NT2/D1 (cell line): ENCODE results near the gene SLC22A16.

Experiments used
- DNase-seq: peaks from one replicate; pipeline ENCODE4 v3.0.0-alpha.2; 2011; ENCODE audit warnings: low read depth, low spot score
- H3K27me3 ChIP-seq: 2 replicates; pipeline ENCODE4 v1.6.0; 2011; ENCODE audit warnings: mild to moderate bottlenecking; ENCODE audit not compliant: insufficient read length, insufficient read depth
- H3K36me3 ChIP-seq: 2 replicates; pipeline ENCODE4 v1.6.1; 2011; ENCODE audit warnings: mild to moderate bottlenecking, low read length, mixed read lengths; ENCODE audit not compliant: insufficient read depth, insufficient read length
- H3K4me1 ChIP-seq: 2 replicates; pipeline ENCODE4 v1.5.1; 2011; ENCODE audit not compliant: insufficient read depth, insufficient read length
- H3K4me3 ChIP-seq: 2 replicates; pipeline ENCODE4 v1.5.1; 2011; ENCODE audit warnings: low read depth; ENCODE audit not compliant: insufficient read length
- H3K9ac ChIP-seq: 2 replicates; pipeline ENCODE4 v1.6.0; 2011; ENCODE audit warnings: low read depth; ENCODE audit not compliant: insufficient read length
- H3K9me3 ChIP-seq: 2 replicates; pipeline ENCODE4 v1.5.1; 2011; ENCODE audit warnings: mild to moderate bottlenecking, low read length; ENCODE audit not compliant: insufficient read depth
- SUZ12 ChIP-seq: IDR thresholded peaks from 2 replicates; pipeline ENCODE4 v1.6.1; 2011; ENCODE audit not compliant: insufficient read length, insufficient read depth; ENCODE audit errors: extremely low read depth
- YY1 ChIP-seq: IDR thresholded peaks from 2 replicates; pipeline ENCODE4 v1.6.1; 2011; ENCODE audit not compliant: insufficient read length, insufficient read depth
- ZNF274 ChIP-seq: IDR thresholded peaks from 2 replicates; pipeline ENCODE4 v1.6.1; 2011; ENCODE audit warnings: mild to moderate bottlenecking, low read depth, low read length

The SLC22A16 gene

DNA sequence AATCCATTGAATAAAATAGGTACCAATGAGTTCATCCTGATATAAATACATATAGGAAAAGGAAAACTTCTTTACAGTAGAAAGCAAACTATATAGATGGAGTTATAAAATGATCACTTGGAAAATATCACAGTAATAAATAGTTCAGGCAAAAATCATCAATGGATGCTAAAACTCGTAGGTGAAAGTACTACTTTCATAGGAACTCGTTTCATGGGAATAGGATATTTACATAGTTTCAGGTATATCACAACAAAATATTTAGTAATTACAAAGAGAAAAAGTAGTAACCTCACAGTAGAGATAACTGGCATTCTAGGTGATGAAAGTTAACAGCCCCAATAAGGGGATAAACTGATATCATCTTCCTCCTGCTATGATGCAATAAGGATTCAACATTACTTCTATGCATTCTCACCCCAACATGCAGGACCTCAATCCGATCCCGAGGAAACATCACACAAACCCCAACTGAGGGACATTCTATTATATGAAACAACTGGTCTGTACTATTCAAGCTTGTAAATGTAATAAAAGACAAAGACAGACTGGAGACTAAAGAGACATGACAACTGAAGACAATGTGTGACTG, 74.7 kb downstream of the SLC22A16 start:
- Histone ChIP-seq H3K4me1 (no peaks in the 10 kb centered on the region), H3K36me3 (no peaks in the 10 kb centered on the region), H3K4me3 (no peak overlapping the region), H3K27me3 (no peaks in the 10 kb centered on the region), H3K9ac (no peak overlapping the region), H3K9me3 (no peaks in the 10 kb centered on the region)
- DNase-seq, result no peak
- TF ChIP-seq ZNF274, result no peak

DNA sequence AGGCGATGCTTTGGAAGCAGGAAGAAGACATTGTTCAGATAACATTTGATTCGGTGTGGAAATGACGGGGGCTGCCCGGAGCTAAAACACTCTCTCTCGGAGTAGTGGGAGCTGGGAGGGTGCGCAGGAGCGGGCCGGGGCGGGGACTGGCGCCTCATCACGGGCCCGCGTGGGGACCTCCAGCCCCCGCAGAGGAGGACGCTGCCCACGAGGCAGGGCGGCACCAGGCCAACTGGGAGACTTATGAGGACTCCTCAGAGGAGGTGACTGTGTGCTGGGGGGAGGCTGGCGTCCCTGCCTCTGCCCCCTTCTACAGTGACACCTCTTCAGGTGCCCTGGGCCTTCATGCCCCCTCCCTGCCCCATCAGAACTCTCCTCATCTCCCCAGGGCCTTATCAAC, 76.2 kb downstream of the SLC22A16 start:
- DNase-seq, result no peak
- H3K27me3 ChIP-seq, result no peaks in the 10 kb centered on the region
- TF ChIP-seq ZNF274 (no peak), SUZ12 (no peak), YY1 (no peak)
- H3K36me3 ChIP-seq, result no peaks in the 10 kb centered on the region
- H3K9me3 ChIP-seq, result no peaks in the 10 kb centered on the region
- no peak overlapping the region for H3K9ac ChIP-seq
- no peak overlapping the region for H3K4me3 ChIP-seq
- no peaks in the 10 kb centered on the region for H3K4me1 ChIP-seq

DNA sequence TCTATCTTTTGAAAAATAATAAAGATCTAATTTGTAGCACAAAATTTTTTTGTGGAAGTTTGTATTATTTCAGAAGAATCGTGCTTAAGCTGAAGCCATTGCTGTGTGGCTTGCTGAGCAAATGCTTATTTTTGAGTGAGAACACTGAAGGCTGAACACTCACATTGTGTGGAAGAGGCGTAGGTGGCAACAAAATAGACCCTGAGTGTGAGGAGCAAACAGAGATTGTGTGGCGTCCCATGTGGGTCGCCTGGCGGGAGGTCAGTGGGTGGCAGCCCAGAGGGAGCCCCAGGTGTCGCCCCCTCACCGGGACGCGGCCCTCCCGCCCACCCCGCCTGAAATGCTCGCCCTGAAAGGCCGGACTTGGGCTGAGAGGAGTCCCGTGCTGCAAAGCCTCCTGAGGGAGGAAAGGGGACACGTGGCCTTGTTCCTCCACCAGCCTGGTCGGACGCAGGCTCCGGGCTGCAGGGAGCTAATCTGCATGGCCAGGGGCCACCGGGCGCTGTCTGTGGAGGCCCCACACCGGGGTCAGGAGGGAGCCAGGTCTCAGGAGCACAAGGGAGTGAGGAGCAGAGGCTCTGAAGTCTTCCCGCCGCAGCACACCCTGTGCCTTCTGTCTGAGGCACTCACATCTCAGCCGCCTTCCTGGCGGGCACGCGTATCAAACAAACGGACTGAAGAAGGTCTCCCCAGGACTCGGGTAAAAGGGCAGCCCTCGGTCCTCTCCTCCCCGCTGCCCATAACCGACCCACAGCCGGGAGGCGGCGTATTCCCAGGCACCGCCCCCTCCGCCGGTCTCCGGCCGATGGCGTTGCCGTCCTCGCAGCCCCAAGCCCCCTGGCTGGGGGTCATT, 77.0 kb downstream of the SLC22A16 start:
- H3K36me3 ChIP-seq, result no peaks in the 10 kb centered on the region
- no peak overlapping the region for H3K4me3 ChIP-seq
- H3K9me3 ChIP-seq, result no peaks in the 10 kb centered on the region
- no peaks in the 10 kb centered on the region for H3K4me1 ChIP-seq
- DNase-seq, result no peak
- no peaks in the 10 kb centered on the region for H3K27me3 ChIP-seq
- H3K9ac ChIP-seq, result no peak overlapping the region
- TF ChIP-seq YY1, result no peak

DNA sequence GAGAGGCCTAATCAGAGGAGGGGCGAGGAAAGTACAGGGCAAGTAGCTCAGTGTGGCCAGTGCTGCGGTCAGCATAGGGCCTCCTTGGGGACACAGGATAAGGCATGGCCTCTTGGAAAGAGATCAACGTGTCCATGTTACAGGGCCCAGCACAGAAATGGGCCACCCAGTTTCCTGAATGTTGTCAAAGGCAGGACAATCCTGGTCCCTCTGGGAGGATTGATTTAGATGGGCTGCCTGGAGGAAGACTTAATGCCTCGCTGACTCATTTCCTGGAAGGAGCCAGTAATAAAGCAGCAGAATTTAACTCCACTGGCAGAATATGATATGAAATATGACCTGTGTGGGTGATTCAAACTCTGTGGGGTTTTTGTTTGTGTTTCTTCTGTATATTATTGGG, 77.6 kb downstream of the SLC22A16 start:
- DNase-seq, result no peak
- Histone ChIP-seq H3K9me3 (no peaks in the 10 kb centered on the region), H3K9ac (no peak overlapping the region), H3K27me3 (no peaks in the 10 kb centered on the region), H3K36me3 (no peaks in the 10 kb centered on the region), H3K4me3 (no peak overlapping the region), H3K4me1 (no peaks in the 10 kb centered on the region)
- TF ChIP-seq YY1, result no peak
- no peak for TF ChIP-seq SUZ12
- no peak for TF ChIP-seq ZNF274

DNA sequence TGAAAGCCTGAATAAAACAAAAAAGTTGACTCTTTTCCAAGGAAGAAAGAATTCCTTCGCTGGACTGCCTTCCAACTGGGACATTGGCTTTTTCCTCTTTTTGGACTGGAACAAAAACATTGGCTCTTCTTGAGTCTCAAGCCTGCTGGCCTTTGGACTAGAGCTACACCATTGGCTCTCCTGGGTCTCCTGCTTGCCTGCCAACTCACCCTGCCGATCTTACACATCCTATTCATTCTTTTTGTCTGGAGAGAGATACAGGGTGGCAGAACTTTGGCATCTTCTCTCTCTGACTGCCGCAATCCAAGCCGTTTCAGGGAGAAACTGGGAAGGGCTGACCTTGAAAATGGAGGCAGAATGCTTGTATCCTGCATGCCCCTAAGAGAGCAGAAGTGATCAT, 81.2 kb downstream of the SLC22A16 start:
- Histone ChIP-seq H3K27me3 (no peaks in the 10 kb centered on the region), H3K9ac (no peak overlapping the region), H3K9me3 (no peaks in the 10 kb centered on the region), H3K4me3 (no peak overlapping the region), H3K4me1 (no peaks in the 10 kb centered on the region), H3K36me3 (no peaks in the 10 kb centered on the region)
- TF ChIP-seq YY1 (no peak), ZNF274 (no peak), SUZ12 (no peak)
- no peak for DNase-seq

DNA sequence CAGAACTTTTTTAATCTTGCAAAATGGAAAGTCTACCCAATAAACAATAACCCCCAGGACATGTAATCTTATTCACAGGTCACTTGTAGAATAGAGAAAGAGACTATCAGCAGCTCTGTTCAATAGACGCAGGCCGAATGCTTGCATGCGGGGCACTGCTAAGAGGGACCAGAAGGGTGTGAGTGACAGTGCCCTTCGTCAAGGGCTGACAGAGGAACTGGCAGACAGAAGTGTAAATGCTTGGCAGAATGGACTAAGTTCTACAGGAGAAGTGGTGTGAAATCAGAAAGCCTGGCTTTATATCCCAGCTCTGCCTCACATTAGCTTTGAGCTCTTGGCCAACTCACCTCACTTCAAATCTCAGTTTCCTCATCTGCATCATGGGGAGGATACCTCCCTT, 82.0 kb downstream of the SLC22A16 start:
- DNase-seq, result no peak
- H3K9ac ChIP-seq, result no peak overlapping the region
- TF ChIP-seq SUZ12 (no peak), YY1 (no peak), ZNF274 (no peak)
- H3K4me1 ChIP-seq, result no peaks in the 10 kb centered on the region
- no peaks in the 10 kb centered on the region for H3K36me3 ChIP-seq
- no peaks in the 10 kb centered on the region for H3K27me3 ChIP-seq
- H3K9me3 ChIP-seq, result no peaks in the 10 kb centered on the region
- H3K4me3 ChIP-seq, result no peak overlapping the region

DNA sequence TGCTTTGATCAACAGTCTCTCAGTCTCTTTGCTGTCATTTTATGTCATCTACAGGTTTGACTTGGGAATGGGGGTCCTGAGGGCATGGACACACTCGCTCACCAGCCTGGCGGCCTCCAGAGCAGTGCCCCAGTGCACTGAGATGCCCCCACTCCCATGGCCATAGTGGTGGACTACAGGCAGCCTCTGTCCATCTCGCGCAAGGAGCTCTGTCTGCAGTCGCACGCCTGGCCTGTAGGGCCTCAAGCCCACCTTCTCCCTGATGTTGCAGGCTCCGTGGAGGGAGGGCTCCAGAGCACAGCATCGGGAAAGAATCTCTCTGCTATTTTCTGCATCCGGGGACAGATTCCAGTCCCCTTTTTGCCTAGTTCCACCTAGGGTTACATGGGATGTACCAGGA, 83.7 kb downstream of the SLC22A16 start:
- H3K9me3 ChIP-seq, result no peaks in the 10 kb centered on the region
- TF ChIP-seq ZNF274 (no peak), SUZ12 (no peak), YY1 (no peak)
- H3K27me3 ChIP-seq, result no peaks in the 10 kb centered on the region
- no peak for DNase-seq
- H3K4me3 ChIP-seq, result no peak overlapping the region
- H3K36me3 ChIP-seq, result no peaks in the 10 kb centered on the region
- no peak overlapping the region for H3K9ac ChIP-seq
- no peaks in the 10 kb centered on the region for H3K4me1 ChIP-seq

DNA sequence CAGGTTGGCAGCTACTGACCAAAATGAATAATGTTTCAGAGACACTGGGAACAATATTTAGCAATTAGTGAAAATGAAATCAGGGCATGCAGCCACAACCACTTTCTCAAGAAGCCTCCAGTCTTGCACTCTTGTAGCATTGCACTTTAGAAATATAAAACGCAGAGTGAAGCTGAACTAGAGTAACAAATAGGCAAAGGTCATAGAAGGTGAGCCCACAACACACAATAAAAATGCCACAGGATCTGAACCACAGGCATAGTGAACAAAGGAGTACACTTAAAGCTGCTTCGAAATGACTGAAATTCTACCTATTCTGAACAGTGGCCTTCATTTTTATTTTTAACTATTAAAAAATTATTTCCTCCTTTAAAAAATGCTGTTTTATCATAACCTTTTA, 86.0 kb downstream of the SLC22A16 start:
- Histone ChIP-seq H3K4me1 (no peaks in the 10 kb centered on the region), H3K4me3 (no peak overlapping the region), H3K9me3 (no peaks in the 10 kb centered on the region), H3K9ac (no peak overlapping the region), H3K36me3 (no peaks in the 10 kb centered on the region), H3K27me3 (no peaks in the 10 kb centered on the region)
- DNase-seq, result no peak
- no peak for TF ChIP-seq YY1
- TF ChIP-seq ZNF274, result no peak
- no peak for TF ChIP-seq SUZ12
